Regular cardiac myocyte (primary cell): Measurements from ENCODE around the gene NUDT15. TPM values are rescaled to one million over a fixed set of nuclear protein-coding genes. Genes with fewer than 3 reads are reported as not detected.

ENCODE experiments used
- total RNA-seq: library from RNA; depleted of rRNA; stranded (reverse); fragments of >200 nt; gene quantifications from 2 replicates; pipeline ENCODE4 v1.2.3, GENCODE V29; 2014

NUDT15 gene
- 15.2 and 40.6 TPM in 2 replicates for total RNA-seq

GRCh38 chr13:48037346-48038173 lies at the start of gene NUDT15:
Gene NUDT15, plus strand, starts transcription at chr13:48037726. Its CDS starts 21 bp downstream, at chr13:48037747.

DNA sequence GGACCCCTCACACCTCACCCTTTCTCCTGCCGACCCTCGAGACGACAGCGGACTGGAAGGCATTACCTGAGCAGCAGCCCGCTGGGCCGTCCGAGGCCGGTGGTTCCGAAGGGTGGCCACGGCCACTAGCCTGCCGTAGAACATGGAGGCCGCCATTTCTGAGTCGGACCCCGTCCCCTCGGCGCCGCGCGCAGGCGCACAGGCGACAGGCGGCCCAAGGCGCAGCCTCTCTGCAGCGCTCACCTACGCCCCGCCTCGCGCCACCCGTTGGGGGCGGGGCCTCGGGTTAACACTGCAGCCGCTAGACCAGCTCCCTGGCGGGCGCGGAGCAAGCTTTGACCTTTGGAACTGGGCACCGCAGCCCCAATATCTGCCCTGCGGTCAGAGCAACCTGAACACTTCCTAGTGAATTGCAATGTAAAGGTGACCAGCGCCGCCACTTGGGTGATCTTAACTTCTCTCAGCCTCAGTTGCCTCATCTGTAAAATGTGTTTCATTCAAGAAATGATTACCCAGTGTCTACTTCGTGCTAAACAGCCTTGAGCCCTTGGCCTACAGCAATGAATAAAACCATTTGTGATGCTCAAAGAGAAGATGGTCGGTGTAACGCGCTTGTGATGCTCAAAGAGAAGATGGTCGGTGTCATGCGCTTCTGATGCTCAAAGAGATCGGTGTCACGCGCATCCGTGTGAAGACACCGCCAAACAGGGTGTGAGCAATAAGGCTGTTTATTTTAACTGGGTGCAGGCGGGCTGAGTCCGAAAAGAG lies 36.2 kb upstream of the NUDT15 start, which contains the start of gene SUCLA2:
TSS of gene SUCLA2 (minus strand) at position 160 of the 768 bp plus-strand sequence. CDS start at position 156, 4 bp downstream.

DNA sequence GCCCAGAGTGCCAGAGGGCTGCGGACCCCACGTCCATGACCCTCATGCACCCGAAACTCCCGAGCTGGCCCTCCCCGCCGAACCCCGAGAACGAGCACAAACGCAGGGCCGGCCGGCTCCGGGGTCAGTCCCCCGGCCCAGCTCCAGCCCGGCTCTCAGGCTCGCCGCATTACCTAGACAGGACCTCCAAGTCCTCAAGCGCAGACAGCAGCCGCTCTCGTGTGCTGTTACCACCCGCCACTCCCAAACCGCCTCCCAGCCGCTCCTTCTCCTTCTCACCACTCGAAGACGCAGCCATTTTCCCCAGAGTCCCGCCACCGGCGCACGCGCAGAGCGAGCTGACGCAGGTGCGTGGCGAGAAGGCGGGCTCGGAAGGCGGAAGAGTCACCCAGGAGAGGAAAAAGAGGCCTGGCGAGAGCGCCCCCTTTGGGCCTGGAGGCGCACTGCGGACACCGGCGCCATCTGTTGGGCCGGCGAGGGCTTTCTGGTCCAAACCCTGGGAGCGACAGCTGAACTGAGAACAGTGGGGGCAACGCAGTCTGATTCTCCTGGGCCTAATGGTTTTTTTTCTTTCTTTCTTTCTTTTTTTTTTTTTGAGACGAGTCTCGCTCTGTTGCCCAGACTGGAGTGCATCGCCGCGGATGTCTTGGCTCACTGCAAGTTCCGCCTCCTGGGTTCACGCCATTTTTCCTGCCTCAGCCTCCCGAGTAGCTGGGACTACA lies 57.4 kb downstream of the NUDT15 start, which contains the start of gene MED4:
TSS of gene MED4 (minus strand) at position 324 of the 722 bp plus-strand sequence. CDS start at position 298, 26 bp downstream.

Other genes with a start within 250 kb of the NUDT15 start
- 58.9 and 59.2 TPM in 2 replicates for gene SUCLA2, start 36.5 kb upstream of the NUDT15 start, total RNA-seq
- gene MED4, start 57.4 kb downstream of the NUDT15 start, total RNA-seq, result 25.9 and 31.4 TPM in 2 replicates
- 76.1 and 271 TPM in 2 replicates for gene ITM2B, start 195.5 kb downstream of the NUDT15 start, total RNA-seq